Kidney (tissue), 14 donors: Measurements from ENCODE around the gene NKIRAS2. TPM values are rescaled to one million over a fixed set of nuclear protein-coding genes. Genes with fewer than 3 reads are reported as not detected.

Experiments
- DNase-seq, 5 donors: peaks; one replicate each; pipeline ENCODE4 v3.0.0-alpha.2; 2013 to 2020
- FAIRE-seq: peaks from 2 replicates; lab custom pipeline; 2012; peaks lifted over from hg19 to GRCh38; lab: Jason Lieb, UNC
- H3K27ac ChIP-seq, 2 donors: one replicate each; pipeline ENCODE4 v1.7.0; 2013; ENCODE audit warnings: low read depth in 2 of 2, low read length in 2 of 2, inconsistent platforms in 1 of 2
- H3K27me3 ChIP-seq: one replicate; pipeline ENCODE4 v1.7.1; 2013; ENCODE audit warnings: low read length, inconsistent platforms; ENCODE audit not compliant: control insufficient read depth, insufficient read depth
- H3K36me3 ChIP-seq, 3 donors: one replicate each; pipeline versions ENCODE4 v1.7.0 to v1.7.1; 2013; ENCODE audit warnings: low read length in 3 of 3, control low read depth in 1 of 3, inconsistent platforms in 1 of 3; ENCODE audit not compliant: insufficient read depth in 3 of 3, control insufficient read depth in 2 of 3
- H3K4me1 ChIP-seq, 3 donors: one replicate each; pipeline versions ENCODE4 v1.7.0 to v1.7.1; 2013; ENCODE audit warnings: low read length in 3 of 3, inconsistent platforms in 1 of 3, low read depth in 1 of 3; ENCODE audit not compliant: control insufficient read depth in 2 of 3, insufficient read depth in 2 of 3
- H3K4me3 ChIP-seq, 3 donors: one replicate each; pipeline versions ENCODE4 v1.7.0 to v1.8.1; 2013; ENCODE audit warnings: low read length in 3 of 3, control low read depth in 1 of 3, inconsistent platforms in 1 of 3
- H3K9ac ChIP-seq, 3 donors: one replicate each; pipeline versions ENCODE4 v1.7.0 to v1.7.1; 2013; ENCODE audit warnings: low read length in 3 of 3, control low read depth in 1 of 3, inconsistent platforms in 1 of 3
- H3K9me3 ChIP-seq, 3 donors: one replicate each; pipeline versions ENCODE4 v1.7.0 to v1.7.1; 2013; ENCODE audit warnings: low read length in 3 of 3, control low read depth in 1 of 3, inconsistent platforms in 1 of 3; ENCODE audit not compliant: control insufficient read depth in 2 of 3, insufficient read depth in 1 of 3
- intact Hi-C: fragments of 100-400 bp; cut with DNase I; formaldehyde crosslinking; loops from one replicate; pipeline ENCODE4 v1.11.1; 2022
- polyA plus RNA-seq: library from polyadenylated mRNA; stranded (reverse); fragments of 350-450 nt; fragmentation: Illumina TruSeq; extraction: RNeasy Lipid Tissue Mini Kit (QIAGEN cat#74804); gene quantifications from one replicate; pipeline ENCODE4 v1.2.3, GENCODE V29; 2014; ENCODE audit warnings: low read depth, low replicate concordance; ENCODE audit not compliant: insufficient read depth
- total RNA-seq: library from RNA; stranded (reverse); fragmentation: NEBNext Ultra II Directional; extraction: Animal tissue kit (Norgen Biotek cat#: 25700); gene quantifications from one replicate; pipeline ENCODE4 v1.2.1, GENCODE V29; 2021
- TF ChIP-seq, protein P1 (sequence below): IDR thresholded peaks from 3 replicates; pipeline ENCODE4 v1.5.1; 2012; ENCODE audit warnings: mild to moderate bottlenecking, moderate library complexity, borderline replicate concordance; ENCODE audit not compliant: insufficient read depth; ENCODE audit errors: extremely low read depth
- donor health status: control.
- donor health status: control.
- donor health status: control.
- donor health status: control.
- donor health status: control.
- donor health status: DM: yes; HTN: yes; CAD: no.
- donor health status: Normal renal cell carcinoma (clear cell type).

The NKIRAS2 gene
- total and polyA plus RNA-seq, 2 donors from 2014 or later, result 21.2 to 26.8 TPM

- no peak overlapping the region for H3K9ac ChIP-seq
- H3K36me3 ChIP-seq, result no peaks in the 10 kb centered on the region
- no peaks in the 10 kb centered on the region for H3K27me3 ChIP-seq
- H3K9me3 ChIP-seq, result no peaks in the 10 kb centered on the region
- FAIRE-seq (no peak), DNase-seq (peak in 3 of 5 donors; percentile 48 to 69 (median 63))
- H3K4me1 ChIP-seq, result peaks cover 0 to 2% (median 0%) of the 10 kb centered on the region in 3 donors
- H3K27ac ChIP-seq, result no peak overlapping the region
- intact Hi-C loops, result no loop called here
- TF ChIP-seq, protein P1, sequence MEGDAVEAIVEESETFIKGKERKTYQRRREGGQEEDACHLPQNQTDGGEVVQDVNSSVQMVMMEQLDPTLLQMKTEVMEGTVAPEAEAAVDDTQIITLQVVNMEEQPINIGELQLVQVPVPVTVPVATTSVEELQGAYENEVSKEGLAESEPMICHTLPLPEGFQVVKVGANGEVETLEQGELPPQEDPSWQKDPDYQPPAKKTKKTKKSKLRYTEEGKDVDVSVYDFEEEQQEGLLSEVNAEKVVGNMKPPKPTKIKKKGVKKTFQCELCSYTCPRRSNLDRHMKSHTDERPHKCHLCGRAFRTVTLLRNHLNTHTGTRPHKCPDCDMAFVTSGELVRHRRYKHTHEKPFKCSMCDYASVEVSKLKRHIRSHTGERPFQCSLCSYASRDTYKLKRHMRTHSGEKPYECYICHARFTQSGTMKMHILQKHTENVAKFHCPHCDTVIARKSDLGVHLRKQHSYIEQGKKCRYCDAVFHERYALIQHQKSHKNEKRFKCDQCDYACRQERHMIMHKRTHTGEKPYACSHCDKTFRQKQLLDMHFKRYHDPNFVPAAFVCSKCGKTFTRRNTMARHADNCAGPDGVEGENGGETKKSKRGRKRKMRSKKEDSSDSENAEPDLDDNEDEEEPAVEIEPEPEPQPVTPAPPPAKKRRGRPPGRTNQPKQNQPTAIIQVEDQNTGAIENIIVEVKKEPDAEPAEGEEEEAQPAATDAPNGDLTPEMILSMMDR, result no peak
- H3K4me3 ChIP-seq, result no peak overlapping the region
Observed at GRCh38 chr17:42055027-42055426, 35.1 kb downstream of the NKIRAS2 start.

GRCh38 chr17:42055496-42055895, 35.6 kb downstream of the NKIRAS2 start:
- no peak for FAIRE-seq
- Histone ChIP-seq H3K36me3 (no peaks in the 10 kb centered on the region), H3K4me3 (no peak overlapping the region), H3K27ac (no peak overlapping the region), H3K9me3 (no peaks in the 10 kb centered on the region), H3K27me3 (no peaks in the 10 kb centered on the region), H3K9ac (no peak overlapping the region), H3K4me1 (peaks cover 0 to 2% (median 0%) of the 10 kb centered on the region in 3 donors)
- TF ChIP-seq, protein P1, result no peak
- intact Hi-C loops, result no loop called here
- DNase-seq, result peak in 4 of 5 donors; percentile 77 to 89 (median 84)

GRCh38 chr17:42056635-42057034, 36.7 kb downstream of the NKIRAS2 start:
- DNase-seq (no peak), FAIRE-seq (no peak)
- Histone ChIP-seq H3K36me3 (no peaks in the 10 kb centered on the region), H3K4me3 (no peak overlapping the region), H3K27me3 (no peaks in the 10 kb centered on the region), H3K9ac (no peak overlapping the region), H3K27ac (no peak overlapping the region), H3K4me1 (no peaks in the 10 kb centered on the region), H3K9me3 (no peaks in the 10 kb centered on the region)
- TF ChIP-seq, protein P1, result no peak
- intact Hi-C loops, result no loop called here

- no peak overlapping the region for H3K9ac ChIP-seq
- no peaks in the 10 kb centered on the region for H3K27me3 ChIP-seq
- no peak for DNase-seq
- intact Hi-C loops, result no loop called here
- no peak overlapping the region for H3K4me3 ChIP-seq
- FAIRE-seq, result no peak
- H3K4me1 ChIP-seq, result no peaks in the 10 kb centered on the region
- H3K27ac ChIP-seq, result no peak overlapping the region
- no peaks in the 10 kb centered on the region for H3K36me3 ChIP-seq
- H3K9me3 ChIP-seq, result no peaks in the 10 kb centered on the region
- TF ChIP-seq, protein P1, result no peak
Observed at GRCh38 chr17:42058063-42058462, 38.2 kb downstream of the NKIRAS2 start.
